ENCODE data around the gene PKNOX2. TPM values are rescaled to one million over a fixed set of nuclear protein-coding genes. Genes with fewer than 3 reads are reported as not detected.
A peak's percentile ranks its signal among the peaks of the same experiment; 100 is the strongest.

PKNOX2 gene
- total RNA-seq, 1 experiment from 2014 or later, result not detected

GRCh38 chr11:125253795-125254525 is 89.4 kb downstream of the PKNOX2 start:
- no TSS peak for BruUV-seq (replicated peaks)
- Histone ChIP-seq H3K4me1 (no peaks in the 10 kb centered on the region), H3K9me3 (no peaks in the 10 kb centered on the region), H3K36me3 (ENCODE audit: control insufficient read depth, insufficient read depth, low read length) (no peaks in the 10 kb centered on the region), H3K4me3 (ENCODE audit: low read depth, low read length) (no peak overlapping the region), H3K27me3 (replicated peaks; ENCODE audit: control insufficient read depth, insufficient read depth, low read length) (no peaks in the 10 kb centered on the region; the same call in 1 of the 2 replicates)
- Mint-ChIP-seq H3K4me1 (ENCODE audit: low read depth, unreplicated experiment) (no peaks in the 10 kb centered on the region), H3K9me3 (ENCODE audit: unreplicated experiment) (no peaks in the 10 kb centered on the region), H3K27ac (ENCODE audit: unreplicated experiment) (no peak overlapping the region), H3K4me3 (ENCODE audit: unreplicated experiment) (no peak overlapping the region), H3K27me3 (ENCODE audit: insufficient read depth, unreplicated experiment) (peaks cover 22% of the 10 kb centered on the region), H3K36me3 (ENCODE audit: insufficient read depth, unreplicated experiment) (no peaks in the 10 kb centered on the region)
- POLR2A ChIA-PET, result no interaction called here
- CTCF ChIA-PET, result no interaction called here
- intact Hi-C loops (cut with micrococcal nuclease; ENCODE audit: unreplicated experiment), result no loop called here
- TF ChIP-seq, protein P1, sequence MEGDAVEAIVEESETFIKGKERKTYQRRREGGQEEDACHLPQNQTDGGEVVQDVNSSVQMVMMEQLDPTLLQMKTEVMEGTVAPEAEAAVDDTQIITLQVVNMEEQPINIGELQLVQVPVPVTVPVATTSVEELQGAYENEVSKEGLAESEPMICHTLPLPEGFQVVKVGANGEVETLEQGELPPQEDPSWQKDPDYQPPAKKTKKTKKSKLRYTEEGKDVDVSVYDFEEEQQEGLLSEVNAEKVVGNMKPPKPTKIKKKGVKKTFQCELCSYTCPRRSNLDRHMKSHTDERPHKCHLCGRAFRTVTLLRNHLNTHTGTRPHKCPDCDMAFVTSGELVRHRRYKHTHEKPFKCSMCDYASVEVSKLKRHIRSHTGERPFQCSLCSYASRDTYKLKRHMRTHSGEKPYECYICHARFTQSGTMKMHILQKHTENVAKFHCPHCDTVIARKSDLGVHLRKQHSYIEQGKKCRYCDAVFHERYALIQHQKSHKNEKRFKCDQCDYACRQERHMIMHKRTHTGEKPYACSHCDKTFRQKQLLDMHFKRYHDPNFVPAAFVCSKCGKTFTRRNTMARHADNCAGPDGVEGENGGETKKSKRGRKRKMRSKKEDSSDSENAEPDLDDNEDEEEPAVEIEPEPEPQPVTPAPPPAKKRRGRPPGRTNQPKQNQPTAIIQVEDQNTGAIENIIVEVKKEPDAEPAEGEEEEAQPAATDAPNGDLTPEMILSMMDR (IDR thresholded peaks at IDR 0.05; ENCODE audit: insufficient read depth in 1 of 2, low read depth in 1 of 2, low read length in 1 of 2, severe bottlenecking in 1 of 2, unreplicated experiment in 1 of 2), result no peak
- no peak for DNase-seq

DNA sequence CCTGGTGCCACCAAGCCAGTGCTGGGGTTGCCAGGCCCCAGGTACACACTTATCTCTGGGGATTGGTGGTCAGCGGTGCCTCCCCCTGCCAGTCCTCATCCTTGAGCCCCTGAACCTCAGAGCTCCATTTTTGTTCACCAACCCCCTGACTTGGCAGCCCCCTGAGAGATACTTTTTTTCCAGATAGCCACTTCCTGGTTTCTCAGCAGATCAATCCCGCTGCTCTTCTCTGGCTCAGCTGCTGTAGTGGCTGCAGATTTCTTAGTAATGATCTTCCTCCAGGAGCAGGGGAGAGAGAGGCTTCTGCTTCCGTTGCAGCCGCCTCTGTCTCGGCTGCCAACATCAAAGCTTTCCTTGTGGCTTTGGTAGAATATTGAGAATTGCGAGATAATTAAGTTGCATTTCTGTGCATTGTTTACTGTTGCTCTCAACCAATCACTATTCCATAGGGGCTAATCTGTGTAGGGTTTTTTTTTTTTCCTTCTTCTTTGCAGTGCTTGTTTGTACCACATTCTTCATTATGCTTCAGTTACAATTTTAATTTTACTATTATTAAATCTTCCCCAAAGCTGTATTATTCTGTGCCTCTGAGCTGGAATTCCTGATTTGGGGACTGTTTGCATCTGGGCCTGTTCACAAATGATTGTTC is 92.1 kb downstream of the PKNOX2 start:
- no peak overlapping the region for H3K27ac Mint-ChIP-seq (ENCODE audit: unreplicated experiment)
- BruUV-seq (replicated peaks), result no TSS peak
- H3K4me1 Mint-ChIP-seq (ENCODE audit: low read depth, unreplicated experiment), result no peaks in the 10 kb centered on the region
- ChIA-PET POLR2A (no interaction called here), CTCF (interaction anchor here (1.7 kb wide), 1 partner anchor 166 kb away, joined by 4 read pairs; no protein-coding TSS in a partner anchor)
- Histone ChIP-seq H3K4me3 (ENCODE audit: low read depth, low read length) (no peak overlapping the region), H3K27me3 (replicated peaks; ENCODE audit: control insufficient read depth, insufficient read depth, low read length) (no peaks in the 10 kb centered on the region; the same call in 1 of the 2 replicates), H3K4me1 (no peaks in the 10 kb centered on the region), H3K9me3 (no peaks in the 10 kb centered on the region), H3K36me3 (ENCODE audit: control insufficient read depth, insufficient read depth, low read length) (no peaks in the 10 kb centered on the region)
- H3K9me3 Mint-ChIP-seq (ENCODE audit: unreplicated experiment), result no peaks in the 10 kb centered on the region
- no peak overlapping the region for H3K4me3 Mint-ChIP-seq (ENCODE audit: unreplicated experiment)
- H3K36me3 Mint-ChIP-seq (ENCODE audit: insufficient read depth, unreplicated experiment), result no peaks in the 10 kb centered on the region
- peaks cover 18% of the 10 kb centered on the region for H3K27me3 Mint-ChIP-seq (ENCODE audit: insufficient read depth, unreplicated experiment)
- intact Hi-C loops (cut with micrococcal nuclease; ENCODE audit: unreplicated experiment), result no loop called here
- TF ChIP-seq, protein P1 (IDR thresholded peaks at IDR 0.05; ENCODE audit: insufficient read depth in 1 of 2, low read depth in 1 of 2, low read length in 1 of 2, severe bottlenecking in 1 of 2, unreplicated experiment in 1 of 2), result no peak
- DNase-seq, result no peak

DNA sequence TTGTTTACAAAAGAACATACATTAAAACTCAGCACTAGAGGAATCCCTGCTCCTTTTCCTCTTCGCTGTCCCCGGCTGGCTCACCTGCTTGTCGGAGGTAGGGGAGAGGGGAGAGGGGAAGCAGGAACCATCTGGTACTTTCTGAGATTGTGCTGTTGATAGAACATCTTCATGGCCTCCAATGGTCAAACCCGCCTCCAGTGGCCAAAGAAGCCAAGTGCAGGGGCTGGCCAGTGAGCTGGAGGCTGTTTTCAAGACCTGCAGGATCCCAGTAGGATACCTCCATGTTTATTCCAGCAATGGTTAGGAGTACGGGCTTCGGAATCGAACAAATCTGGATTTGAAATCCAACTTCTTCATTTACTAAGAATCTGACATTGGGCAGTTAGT is 92.6 kb downstream of the PKNOX2 start:
- intact Hi-C loops (cut with micrococcal nuclease; ENCODE audit: unreplicated experiment), result no loop called here
- Mint-ChIP-seq H3K9me3 (ENCODE audit: unreplicated experiment) (no peaks in the 10 kb centered on the region), H3K36me3 (ENCODE audit: insufficient read depth, unreplicated experiment) (no peaks in the 10 kb centered on the region), H3K4me1 (ENCODE audit: low read depth, unreplicated experiment) (no peaks in the 10 kb centered on the region), H3K27ac (ENCODE audit: unreplicated experiment) (no peak overlapping the region), H3K4me3 (ENCODE audit: unreplicated experiment) (no peak overlapping the region), H3K27me3 (ENCODE audit: insufficient read depth, unreplicated experiment) (peaks cover 17% of the 10 kb centered on the region)
- Histone ChIP-seq H3K36me3 (ENCODE audit: control insufficient read depth, insufficient read depth, low read length) (no peaks in the 10 kb centered on the region), H3K9me3 (no peaks in the 10 kb centered on the region), H3K4me1 (no peaks in the 10 kb centered on the region), H3K27me3 (replicated peaks; ENCODE audit: control insufficient read depth, insufficient read depth, low read length) (no peaks in the 10 kb centered on the region; the same call in 1 of the 2 replicates), H3K4me3 (ENCODE audit: low read depth, low read length) (no peak overlapping the region)
- TF ChIP-seq, protein P1 (IDR thresholded peaks at IDR 0.05; ENCODE audit: insufficient read depth in 1 of 2, low read depth in 1 of 2, low read length in 1 of 2, severe bottlenecking in 1 of 2, unreplicated experiment in 1 of 2), result peak; percentile 48 to 50
- CTCF ChIA-PET, result interaction anchor here (1.7 kb wide), 1 partner anchor 166 kb away, joined by 4 read pairs; no protein-coding TSS in a partner anchor
- DNase-seq, result peak in 1 of 2 experiments; percentile 39
- no TSS peak for BruUV-seq (replicated peaks)
- POLR2A ChIA-PET, result no interaction called here

Data from Caco-2 (cell line).